DOHH2 (cell line): Measurements from ENCODE around the gene RNF168.

Experiments used
- H3F3A ChIP-seq: fragments of 200-600 bp; sonication (generic), shearing (Covaris generic); 2 replicates; pipeline ENCODE4 v1.6.0; 2016; ENCODE audit warnings: antibody characterized with exemption, mild to moderate bottlenecking; ENCODE audit not compliant: control insufficient read depth, insufficient read depth
- H3K27ac ChIP-seq: fragments of 200-600 bp; sonication (generic); 2 replicates; pipeline ENCODE4 v1.5.1; 2014; ENCODE audit warnings: low read depth, mild to moderate bottlenecking, low read length, moderate library complexity
- H3K27me3 ChIP-seq: fragments of 200-600 bp; sonication (generic); 2 replicates; pipeline ENCODE4 v1.6.1; 2014; ENCODE audit warnings: mild to moderate bottlenecking, low read length, mixed read lengths; ENCODE audit not compliant: control insufficient read depth
- H3K36me3 ChIP-seq: fragments of 200-600 bp; sonication (generic); 2 replicates; pipeline ENCODE4 v1.6.1; 2014; ENCODE audit warnings: mild to moderate bottlenecking, low read length, moderate library complexity, mixed read lengths; ENCODE audit not compliant: control insufficient read depth
- H3K4me1 ChIP-seq: fragments of 200-600 bp; sonication (generic); 2 replicates; pipeline ENCODE4 v1.6.1; 2014; ENCODE audit warnings: mild to moderate bottlenecking, low read length, mixed read lengths; ENCODE audit not compliant: control insufficient read depth
- H3K4me2 ChIP-seq: fragments of 200-600 bp; sonication (generic); 2 replicates; pipeline ENCODE4 v1.6.0; 2014; ENCODE audit warnings: mild to moderate bottlenecking, low read length, moderate library complexity
- H3K4me3 ChIP-seq: fragments of 200-600 bp; sonication (generic); 2 replicates; pipeline ENCODE4 v1.5.1; 2014; ENCODE audit warnings: mild to moderate bottlenecking, low read length, mixed read lengths
- H3K79me2 ChIP-seq: fragments of 200-600 bp; sonication (generic); 2 replicates; pipeline ENCODE4 v1.6.1; 2014; ENCODE audit warnings: mild to moderate bottlenecking, low read length, mixed read lengths; ENCODE audit not compliant: control insufficient read depth
- H3K9me2 ChIP-seq: fragments of 200-600 bp; sonication (generic); replicated peaks from 2 replicates; pipeline ENCODE4 v1.6.1; 2014; ENCODE audit warnings: mild to moderate bottlenecking, low read length, mixed read lengths; ENCODE audit not compliant: control insufficient read depth
- H3K9me3 ChIP-seq: fragments of 200-600 bp; sonication (generic); 2 replicates; pipeline ENCODE4 v1.6.1; 2014; ENCODE audit warnings: antibody characterized with exemption, low read length, mixed read lengths; ENCODE audit not compliant: control insufficient read depth, insufficient read depth
- H4K20me1 ChIP-seq: fragments of 200-600 bp; sonication (generic); 2 replicates; pipeline ENCODE4 v1.6.0; 2014; ENCODE audit warnings: low read depth, mild to moderate bottlenecking, antibody characterized with exemption, low read length, moderate library complexity; ENCODE audit not compliant: control insufficient read depth, insufficient read depth
- CTCF ChIP-seq: fragments of 200-600 bp; sonication (generic); IDR thresholded peaks from one replicate; pipeline ENCODE4 v1.5.1; 2014; ENCODE audit warnings: antibody characterized with exemption, mild to moderate bottlenecking, low read depth, low read length; ENCODE audit not compliant: poor library complexity, severe bottlenecking
- EZH2phosphoT487 ChIP-seq: fragments of 200-600 bp; sonication (generic); IDR thresholded peaks from 2 replicates; pipeline ENCODE4 v1.6.1; 2017; ENCODE audit warnings: borderline replicate concordance, mild to moderate bottlenecking, antibody characterized with exemption, low read length, moderate library complexity, mixed read lengths

RNF168 gene

GRCh38 chr3:196501316-196502044 is 2.1 kb downstream of the RNF168 start:
- H3K79me2 ChIP-seq = peaks cover 69% of the 10 kb centered on the region
- H3K27me3 ChIP-seq = no peaks in the 10 kb centered on the region
- no peaks in the 10 kb centered on the region for H3K9me3 ChIP-seq
- H3K9me2 ChIP-seq = no peaks in the 10 kb centered on the region
- 0 out of 2 replicates have a peak overlapping the region, but pooled peaks have one; percentile 90 for H3K27ac ChIP-seq
- H3K4me2 ChIP-seq = peak overlapping the region; percentile 91
- TF ChIP-seq CTCF (no peak), EZH2phosphoT487 (no peak)
- H3K4me1 ChIP-seq = peaks cover 28% of the 10 kb centered on the region
- peaks cover 50% of the 10 kb centered on the region for H3K36me3 ChIP-seq
- H3K4me3 ChIP-seq = peak overlapping the region; percentile 97
- peaks cover 9% of the 10 kb centered on the region for H3F3A ChIP-seq
- H4K20me1 ChIP-seq = peaks cover 19% of the 10 kb centered on the region

- H3K27ac ChIP-seq = no peak overlapping the region
- peak overlapping the region; percentile 97 for H3K4me3 ChIP-seq
Observed at GRCh38 chr3:196499807-196500524, 3.6 kb downstream of the RNF168 start.

GRCh38 chr3:196499061-196499460 is 4.5 kb downstream of the RNF168 start:
- no peak overlapping the region for H3K4me3 ChIP-seq
- no peaks in the 10 kb centered on the region for H3K27me3 ChIP-seq
- H3K79me2 ChIP-seq = peaks cover 94% of the 10 kb centered on the region
- TF ChIP-seq EZH2phosphoT487 = no peak
- peaks cover 5% of the 10 kb centered on the region for H3F3A ChIP-seq
- H3K4me2 ChIP-seq = no peak overlapping the region
- H3K9me2 ChIP-seq = no peaks in the 10 kb centered on the region
- no peaks in the 10 kb centered on the region for H3K9me3 ChIP-seq
- no peak overlapping the region for H3K27ac ChIP-seq
- H4K20me1 ChIP-seq = peaks cover 19% of the 10 kb centered on the region
- H3K36me3 ChIP-seq = peaks cover 65% of the 10 kb centered on the region
- peaks cover 38% of the 10 kb centered on the region for H3K4me1 ChIP-seq

More at GRCh38 chr3:196499807-196500524, 3.6 kb downstream of the RNF168 start:
- no peaks in the 10 kb centered on the region for H3K9me2 ChIP-seq
- H4K20me1 ChIP-seq = peaks cover 19% of the 10 kb centered on the region
- H3K36me3 ChIP-seq = peaks cover 64% of the 10 kb centered on the region
- H3F3A ChIP-seq = peaks cover 9% of the 10 kb centered on the region
- peaks cover 84% of the 10 kb centered on the region for H3K79me2 ChIP-seq
- H3K27me3 ChIP-seq = no peaks in the 10 kb centered on the region
- peak overlapping the region; percentile 91 for H3K4me2 ChIP-seq
- H3K9me3 ChIP-seq = no peaks in the 10 kb centered on the region
- peaks cover 33% of the 10 kb centered on the region for H3K4me1 ChIP-seq
- TF ChIP-seq EZH2phosphoT487 (no peak), CTCF (no peak)

GRCh38 chr3:196498297-196498696 is 5.3 kb downstream of the RNF168 start:
- TF ChIP-seq CTCF (no peak), EZH2phosphoT487 (no peak)
- H3K4me3 ChIP-seq = no peak overlapping the region
- peaks cover 41% of the 10 kb centered on the region for H3K4me1 ChIP-seq
- no peaks in the 10 kb centered on the region for H3K9me2 ChIP-seq
- no peaks in the 10 kb centered on the region for H3K27me3 ChIP-seq
- no peak overlapping the region for H3K4me2 ChIP-seq
- peaks cover 5% of the 10 kb centered on the region for H3F3A ChIP-seq
- peaks cover 19% of the 10 kb centered on the region for H4K20me1 ChIP-seq
- H3K9me3 ChIP-seq = no peaks in the 10 kb centered on the region
- H3K27ac ChIP-seq = no peak overlapping the region
- H3K36me3 ChIP-seq = peaks cover 63% of the 10 kb centered on the region
- H3K79me2 ChIP-seq = peaks cover 100% of the 10 kb centered on the region
